HG03575 (cell line): ENCODE measurements around the gene HAUS7.

Experiments used
- ATAC-seq: cut with Tn5 transposase; IDR thresholded peaks from one replicate; pipeline ENCODE4 v1.9.1; 2021; ENCODE audit not compliant: unreplicated experiment, insufficient number of reproducible peaks, low FRiP score; ENCODE audit errors: extremely low read depth

Gene HAUS7

DNA sequence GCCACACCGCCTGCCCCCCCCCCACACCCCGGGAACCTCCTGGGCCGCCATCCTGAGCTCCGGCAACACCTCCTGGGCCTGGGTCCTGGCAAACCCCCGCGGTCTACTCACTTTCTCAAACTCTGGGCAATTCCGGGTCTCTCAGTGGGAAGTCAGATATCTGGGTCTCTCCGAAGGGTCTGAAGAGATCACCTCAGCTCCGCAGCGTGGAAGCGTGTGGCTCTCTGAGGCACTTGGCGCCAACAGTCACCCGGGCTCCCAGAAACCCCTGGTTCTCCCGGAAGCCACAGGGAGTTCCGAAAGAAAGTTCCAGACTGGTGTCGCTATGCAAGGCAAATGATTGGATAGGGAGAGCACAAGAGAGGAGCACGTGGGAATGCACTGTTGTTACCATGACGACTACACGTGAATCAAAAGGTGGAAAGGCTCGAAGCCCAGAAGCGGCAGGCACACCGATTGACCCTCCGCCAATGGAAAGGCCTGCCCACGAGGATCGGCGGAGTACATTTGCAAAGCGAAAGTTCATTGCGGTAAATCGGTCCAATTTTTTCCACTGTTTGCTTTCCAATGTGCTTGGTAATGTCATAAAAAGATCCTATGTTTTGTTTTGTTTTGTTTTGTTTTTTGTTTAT lies 69.1 kb downstream of the HAUS7 start, which contains the start of gene PNMA6E:
TSS of gene PNMA6E (minus strand) at position 218 of the 632 bp plus-strand sequence. CDS start 2,501 bp downstream, outside the sequence.
- no peak for ATAC-seq

DNA sequence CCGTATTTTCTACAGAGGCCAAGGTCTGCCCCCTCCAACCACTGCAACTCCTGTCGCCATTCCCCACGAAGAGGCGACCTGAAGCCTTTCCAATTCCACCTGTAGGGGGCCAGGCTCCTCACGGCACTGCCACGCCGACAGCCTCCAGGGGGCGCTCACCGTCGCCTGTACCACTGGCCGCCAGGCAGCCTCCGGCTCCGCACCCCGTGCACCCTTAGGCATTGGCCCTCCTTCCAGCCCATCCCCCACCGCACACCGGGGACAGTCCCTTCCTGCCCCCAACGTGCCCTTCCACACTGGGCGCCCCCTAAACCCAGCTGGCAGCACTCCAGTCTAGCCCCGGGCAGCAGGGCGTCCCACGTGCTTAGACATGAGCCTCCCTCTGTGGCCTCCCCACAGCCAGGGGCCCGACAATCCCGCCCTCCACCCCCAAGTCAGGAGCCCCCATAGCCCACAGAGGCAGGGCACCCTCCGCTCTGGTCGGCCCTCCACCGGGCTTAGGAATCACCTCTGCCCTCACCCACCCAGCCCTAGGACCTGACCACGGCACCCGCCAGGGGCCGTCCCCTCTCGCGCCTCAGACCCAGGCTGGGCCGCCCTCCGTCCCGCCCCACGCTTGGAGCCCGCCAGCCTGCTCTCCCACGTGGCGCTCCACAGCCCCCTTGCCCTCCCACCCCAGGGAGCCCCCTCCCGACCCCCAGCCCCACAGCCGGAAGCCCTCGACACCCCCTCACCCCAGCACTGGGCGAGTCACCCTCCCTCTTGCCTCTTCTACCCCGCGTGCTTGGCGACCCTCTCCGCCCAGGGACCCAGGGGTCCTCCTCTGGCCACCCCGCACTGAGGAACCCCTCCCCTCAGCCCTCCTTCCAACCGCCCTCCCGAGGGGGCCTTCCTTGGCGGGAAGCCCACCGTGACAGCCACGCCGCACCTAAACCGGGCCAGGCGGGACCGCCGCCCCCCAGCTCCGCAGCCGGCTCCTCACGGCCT lies 69.9 kb downstream of the HAUS7 start:
- no peak for ATAC-seq

DNA sequence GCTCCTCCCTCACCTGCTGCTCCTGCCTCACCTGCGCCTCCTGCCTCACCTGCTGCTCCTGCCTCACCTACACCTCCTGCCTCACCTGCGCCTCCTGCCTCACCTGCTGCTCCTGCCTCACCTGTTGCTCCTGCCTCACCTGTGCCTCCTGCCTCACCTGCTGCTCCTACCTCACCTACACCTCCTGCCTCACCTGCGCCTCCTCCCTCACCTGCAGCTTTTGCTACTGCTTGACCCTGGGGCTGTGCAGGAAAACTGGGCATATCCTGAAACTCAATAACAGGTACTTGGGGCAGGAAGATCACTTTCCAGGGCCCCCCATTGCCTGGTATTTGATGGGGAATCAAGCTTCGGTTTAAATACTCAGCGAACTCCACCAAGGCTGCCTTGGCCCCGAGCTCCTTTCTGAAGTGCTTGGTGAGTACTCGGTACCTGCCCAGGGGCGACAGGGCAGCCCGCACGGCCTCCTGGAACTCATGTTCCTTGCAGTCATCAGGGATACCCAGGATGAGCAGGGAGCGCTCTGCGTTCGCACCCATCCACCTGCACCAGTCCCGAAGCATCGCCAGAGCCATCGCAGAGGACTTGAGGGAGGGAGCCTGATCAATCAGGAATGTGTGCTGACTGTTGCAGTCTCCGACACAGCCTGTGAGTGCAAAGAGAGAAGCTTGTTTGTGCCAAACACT lies 72.0 kb downstream of the HAUS7 start:
- ATAC-seq: no peak
